NOMO-1 (cell line): ENCODE data around the gene CGN.

Experiments
- DNase-seq, 2 experiments: peaks; one replicate each; lab custom pipeline; 2025; ENCODE audit not compliant: unreplicated experiment in 2 of 2; lab: John Stamatoyannopoulos, UW

Gene CGN

GRCh38 chr1:151584278-151584677 lies 73.1 kb downstream of the CGN start:
- DNase-seq, result no peak

- no peak for DNase-seq
Observed at GRCh38 chr1:151584780-151585179, 73.6 kb downstream of the CGN start.

GRCh38 chr1:151585622-151586021 lies 74.4 kb downstream of the CGN start:
- peak; percentile 42 to 66 for DNase-seq
